Prostate gland (tissue), 2 donors: ENCODE results near the gene LRBA.

Experiments used
- CTCF ChIP-seq, 4 experiments: fragments of 200-600 bp in 2 of 4; fragments of 450-650 bp in 2 of 4; sonication (generic) in 2 of 4; IDR thresholded peaks; 1 replicate in 3 of 4; 2 replicates in 1 of 4; pipeline ENCODE4 v1.5.1; 2016 to 2019; ENCODE audit warnings: antibody characterized with exemption in 4 of 4, mild to moderate bottlenecking in 2 of 4, moderate library complexity in 2 of 4
- POLR2A ChIP-seq: fragments of 450-650 bp; IDR thresholded peaks from one replicate; pipeline ENCODE4 v1.6.1; 2016; ENCODE audit warnings: antibody characterized with exemption, mild to moderate bottlenecking
- POLR2AphosphoS5 ChIP-seq: sonication (generic); formaldehyde crosslinking; IDR thresholded peaks from one replicate; pipeline ENCODE4 v1.6.1; 2017; ENCODE audit warnings: antibody characterized with exemption

GRCh38 chr4:150598909-150599308 lies 416.2 kb downstream of the LRBA start:
- TF ChIP-seq POLR2A (no peak), CTCF (IDR thresholded peaks at IDR 0.05) (no peak), POLR2AphosphoS5 (no peak)
